Erythroblast (primary cell): ENCODE data around the gene FCRL6.

Source experiments
- GATA1 ChIP-seq: IDR thresholded peaks from 2 replicates; pipeline ENCODE4 v1.6.1; 2011; ENCODE audit warnings: low read depth, mild to moderate bottlenecking, control low read depth, low read length, moderate library complexity
- POLR2A ChIP-seq: IDR thresholded peaks from 2 replicates; pipeline ENCODE4 v1.6.1; 2011; ENCODE audit warnings: mild to moderate bottlenecking, low read length

GRCh38 chr1:159780583-159781582 lies 21.3 kb upstream of the FCRL6 start, which contains the start of gene DUSP23:
- TF ChIP-seq POLR2A (peak; percentile 53), GATA1 (no peak)
